ENCODE measurements around the gene STARD3NL. TPM values are rescaled to one million over a fixed set of nuclear protein-coding genes. Genes with fewer than 3 reads are reported as not detected.

Gene STARD3NL
- total and polyA plus RNA-seq, 2 of the 13 experiments (the other 11 are each of a cell fraction or from before 2014, with no cell fraction given) = 37.3 to 42.3 TPM

DNA sequence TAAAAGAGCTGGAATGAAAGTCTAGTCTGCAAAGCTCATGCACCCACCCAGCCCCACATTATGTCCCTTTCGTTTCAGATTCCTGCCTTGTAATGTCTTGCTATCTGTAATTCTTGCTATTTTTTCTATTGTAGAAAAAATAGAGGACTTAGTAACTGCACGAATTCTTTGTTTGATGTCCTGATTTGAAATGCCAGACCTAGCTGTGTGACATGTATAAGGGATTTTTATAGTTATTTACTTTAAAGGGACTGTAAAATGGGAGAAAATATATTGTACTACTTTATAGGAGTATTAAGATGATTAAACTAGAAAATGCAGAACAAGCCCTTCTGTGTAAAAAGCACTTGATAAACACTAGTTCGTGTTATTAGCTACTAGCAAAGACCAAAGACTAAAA, 63.0 kb downstream of the STARD3NL start:
- CTCF ChIA-PET (ENCODE audit: low intra/inter-chr PET ratio, low total read pairs) = no interaction called here
- Histone ChIP-seq H3K4me3 (replicated peaks in 1 of 3; ENCODE audit: insufficient read depth in 1 of 3, low read depth in 2 of 3, low read length in 3 of 3) (no peak overlapping the region), H3K9ac (ENCODE audit: insufficient read depth, low read depth, low read length) (no peak overlapping the region), H3K36me3 (replicated peaks in 1 of 2; ENCODE audit: control insufficient read depth in 1 of 2, insufficient read depth in 2 of 2, low read length in 2 of 2) (no peaks in the 10 kb centered on the region), H3K27ac (ENCODE audit: extremely low read length, insufficient read depth, low read length) (no peak overlapping the region), H3K79me2 (ENCODE audit: insufficient read depth, low read length) (no peaks in the 10 kb centered on the region), H3K4me1 (ENCODE audit: insufficient read depth, low read length) (no peaks in the 10 kb centered on the region), H3K4me2 (ENCODE audit: low read depth, low read length) (no peak overlapping the region), H3K27me3 (ENCODE audit: control insufficient read depth in 1 of 2, insufficient read depth in 2 of 2, low read length in 2 of 2) (peaks cover 0 to 3% of the 10 kb centered on the region in 2 experiments; a peak in 2 of 5 replicates), H2AFZ (ENCODE audit: low read length) (no peak overlapping the region), H3K9me3 (ENCODE audit: low read length) (no peaks in the 10 kb centered on the region), H4K20me1 (ENCODE audit: insufficient read depth, low read length) (no peaks in the 10 kb centered on the region)
- intact Hi-C loops (cut with micrococcal nuclease; ENCODE audit: unreplicated experiment) = no loop called here
- no peak for DNase-seq (ENCODE audit: low spot score)
- in situ Hi-C loops (cut with HindIII; ENCODE audit: extremely low pct_ligation_motif_present, low pct_unique_long_range_greater_than_20kb) = no loop called here
- no TSS peak for BruUV-seq (replicated peaks)
- POLR2A ChIA-PET = no interaction called here
- FAIRE-seq = no peak
- ATAC-seq = no peak
- 0% methylated on average over 3 of the region's 3 CpGs for whole genome bisulfite sequencing (ENCODE audit: low lambda C conversion rate)
- TF ChIP-seq SUZ12 (IDR thresholded peaks at IDR 0.05; ENCODE audit: low read depth, low read length) = no peak
- no peak for TF ChIP-seq BRD4 (CRISPR knock-in tag; IDR thresholded peaks at IDR 0.05)
- no peak for TF ChIP-seq ZMYM2 (CRISPR knock-in tag; IDR thresholded peaks at IDR 0.05)
- TF ChIP-seq ARHGAP35 (CRISPR knock-in tag; IDR thresholded peaks at IDR 0.05; ENCODE audit: borderline replicate concordance) = no peak
- no peak for TF ChIP-seq ZNF672 (CRISPR knock-in tag; IDR thresholded peaks at IDR 0.05)
- TF ChIP-seq, protein P1, sequence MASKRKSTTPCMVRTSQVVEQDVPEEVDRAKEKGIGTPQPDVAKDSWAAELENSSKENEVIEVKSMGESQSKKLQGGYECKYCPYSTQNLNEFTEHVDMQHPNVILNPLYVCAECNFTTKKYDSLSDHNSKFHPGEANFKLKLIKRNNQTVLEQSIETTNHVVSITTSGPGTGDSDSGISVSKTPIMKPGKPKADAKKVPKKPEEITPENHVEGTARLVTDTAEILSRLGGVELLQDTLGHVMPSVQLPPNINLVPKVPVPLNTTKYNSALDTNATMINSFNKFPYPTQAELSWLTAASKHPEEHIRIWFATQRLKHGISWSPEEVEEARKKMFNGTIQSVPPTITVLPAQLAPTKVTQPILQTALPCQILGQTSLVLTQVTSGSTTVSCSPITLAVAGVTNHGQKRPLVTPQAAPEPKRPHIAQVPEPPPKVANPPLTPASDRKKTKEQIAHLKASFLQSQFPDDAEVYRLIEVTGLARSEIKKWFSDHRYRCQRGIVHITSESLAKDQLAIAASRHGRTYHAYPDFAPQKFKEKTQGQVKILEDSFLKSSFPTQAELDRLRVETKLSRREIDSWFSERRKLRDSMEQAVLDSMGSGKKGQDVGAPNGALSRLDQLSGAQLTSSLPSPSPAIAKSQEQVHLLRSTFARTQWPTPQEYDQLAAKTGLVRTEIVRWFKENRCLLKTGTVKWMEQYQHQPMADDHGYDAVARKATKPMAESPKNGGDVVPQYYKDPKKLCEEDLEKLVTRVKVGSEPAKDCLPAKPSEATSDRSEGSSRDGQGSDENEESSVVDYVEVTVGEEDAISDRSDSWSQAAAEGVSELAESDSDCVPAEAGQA (IDR thresholded peaks at IDR 0.05; ENCODE audit: low read depth) = no peak
- TF ChIP-seq, protein P1 (CRISPR knock-in tag; IDR thresholded peaks at IDR 0.05; ENCODE audit: borderline replicate concordance) = no peak
- TF ChIP-seq MAFF (IDR thresholded peaks at IDR 0.05; ENCODE audit: low read depth, low read length) = no peak
- TF ChIP-seq PHF8 (CRISPR knock-in tag; IDR thresholded peaks at IDR 0.05) = no peak
- TF ChIP-seq ZNF850 (CRISPR knock-in tag; conservative IDR thresholded peaks at IDR 0.05) = no peak
- TF ChIP-seq, protein P2, sequence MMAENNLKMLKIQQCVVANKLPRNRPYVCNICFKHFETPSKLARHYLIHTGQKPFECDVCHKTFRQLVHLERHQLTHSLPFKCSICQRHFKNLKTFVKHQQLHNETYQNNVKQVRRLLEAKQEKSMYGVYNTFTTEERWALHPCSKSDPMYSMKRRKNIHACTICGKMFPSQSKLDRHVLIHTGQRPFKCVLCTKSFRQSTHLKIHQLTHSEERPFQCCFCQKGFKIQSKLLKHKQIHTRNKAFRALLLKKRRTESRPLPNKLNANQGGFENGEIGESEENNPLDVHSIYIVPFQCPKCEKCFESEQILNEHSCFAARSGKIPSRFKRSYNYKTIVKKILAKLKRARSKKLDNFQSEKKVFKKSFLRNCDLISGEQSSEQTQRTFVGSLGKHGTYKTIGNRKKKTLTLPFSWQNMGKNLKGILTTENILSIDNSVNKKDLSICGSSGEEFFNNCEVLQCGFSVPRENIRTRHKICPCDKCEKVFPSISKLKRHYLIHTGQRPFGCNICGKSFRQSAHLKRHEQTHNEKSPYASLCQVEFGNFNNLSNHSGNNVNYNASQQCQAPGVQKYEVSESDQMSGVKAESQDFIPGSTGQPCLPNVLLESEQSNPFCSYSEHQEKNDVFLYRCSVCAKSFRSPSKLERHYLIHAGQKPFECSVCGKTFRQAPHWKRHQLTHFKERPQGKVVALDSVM (CRISPR knock-in tag; IDR thresholded peaks at IDR 0.05) = no peak
- TF ChIP-seq ZNF670 (CRISPR knock-in tag; IDR thresholded peaks at IDR 0.05; ENCODE audit: borderline replicate concordance) = no peak
- TF ChIP-seq CCAR2 (optimal IDR thresholded peaks at IDR 0.05; ENCODE audit: low read depth, low read length) = no peak
- TF ChIP-seq SAP130 (CRISPR knock-in tag; IDR thresholded peaks at IDR 0.05; ENCODE audit: low read depth) = no peak
- no peak for TF ChIP-seq U2AF1 (optimal IDR thresholded peaks at IDR 0.05; ENCODE audit: low read depth, low read length)
- TF ChIP-seq, protein P3, sequence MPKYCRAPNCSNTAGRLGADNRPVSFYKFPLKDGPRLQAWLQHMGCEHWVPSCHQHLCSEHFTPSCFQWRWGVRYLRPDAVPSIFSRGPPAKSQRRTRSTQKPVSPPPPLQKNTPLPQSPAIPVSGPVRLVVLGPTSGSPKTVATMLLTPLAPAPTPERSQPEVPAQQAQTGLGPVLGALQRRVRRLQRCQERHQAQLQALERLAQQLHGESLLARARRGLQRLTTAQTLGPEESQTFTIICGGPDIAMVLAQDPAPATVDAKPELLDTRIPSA (CRISPR knock-in tag; IDR thresholded peaks at IDR 0.05; ENCODE audit: borderline replicate concordance) = no peak
- TF ChIP-seq FOXK1 (CRISPR knock-in tag; IDR thresholded peaks at IDR 0.05; ENCODE audit: borderline replicate concordance, low read depth) = no peak
- no peak for TF ChIP-seq ZNF557 (CRISPR knock-in tag; IDR thresholded peaks at IDR 0.05)
